WERI-Rb-1 (cell line): ENCODE results near the gene TP73.

Experiments used
- DNase-seq: peaks from one replicate; pipeline ENCODE4 v3.0.0-alpha.2; 2020
- H3K27ac ChIP-seq: fragments of 250-450 bp; sonication (Bioruptor Pico); 2 replicates; pipeline ENCODE4 v1.5.1; 2020; ENCODE audit warnings: mild to moderate bottlenecking, moderate library complexity
- H3K27me3 ChIP-seq: fragments of 250-450 bp; sonication (Bioruptor Pico); 2 replicates; pipeline ENCODE4 v1.5.1; 2021; ENCODE audit warnings: mild to moderate bottlenecking, low read depth, moderate library complexity; ENCODE audit not compliant: insufficient read depth, severe bottlenecking
- H3K36me3 ChIP-seq: fragments of 250-450 bp; sonication (Bioruptor Pico); 2 replicates; pipeline ENCODE4 v1.5.1; 2020; ENCODE audit warnings: mild to moderate bottlenecking, moderate library complexity
- H3K4me3 ChIP-seq: 2 replicates; pipeline ENCODE4 v1.5.1; 2011; ENCODE audit warnings: low read depth, mild to moderate bottlenecking, control low read depth, low read length
- H3K9me3 ChIP-seq: fragments of 250-450 bp; sonication (Bioruptor Pico); 2 replicates; pipeline ENCODE4 v1.5.1; 2021; ENCODE audit warnings: mild to moderate bottlenecking, moderate library complexity; ENCODE audit not compliant: severe bottlenecking
- TF ChIP-seq, protein P1 (sequence below): IDR thresholded peaks from 2 replicates; pipeline ENCODE4 v1.5.1; 2011; ENCODE audit warnings: low read depth, mild to moderate bottlenecking, control low read depth, inconsistent platforms, low read length

Gene TP73

DNA sequence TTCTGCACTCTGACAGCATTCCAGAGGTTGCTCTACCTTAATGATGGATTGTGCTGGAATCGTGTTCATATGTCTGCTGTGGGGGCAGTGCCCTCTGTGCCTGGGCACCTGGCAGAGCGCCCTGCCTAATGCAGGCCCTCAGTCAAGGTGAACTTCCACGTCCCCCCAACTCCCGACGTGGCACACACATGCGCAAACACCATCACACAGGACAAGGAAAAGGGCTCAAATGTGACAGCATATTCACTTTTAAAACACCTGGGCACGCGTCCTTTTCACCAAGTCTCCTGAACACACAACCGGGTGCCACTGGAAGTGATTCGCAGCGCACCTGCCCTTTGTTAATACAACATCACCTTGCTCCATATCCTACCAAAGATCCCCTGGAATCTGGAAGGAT lies 15.8 kb upstream of the TP73 start:
- peaks cover 70% of the 10 kb centered on the region for H3K36me3 ChIP-seq
- TF ChIP-seq, protein P1, sequence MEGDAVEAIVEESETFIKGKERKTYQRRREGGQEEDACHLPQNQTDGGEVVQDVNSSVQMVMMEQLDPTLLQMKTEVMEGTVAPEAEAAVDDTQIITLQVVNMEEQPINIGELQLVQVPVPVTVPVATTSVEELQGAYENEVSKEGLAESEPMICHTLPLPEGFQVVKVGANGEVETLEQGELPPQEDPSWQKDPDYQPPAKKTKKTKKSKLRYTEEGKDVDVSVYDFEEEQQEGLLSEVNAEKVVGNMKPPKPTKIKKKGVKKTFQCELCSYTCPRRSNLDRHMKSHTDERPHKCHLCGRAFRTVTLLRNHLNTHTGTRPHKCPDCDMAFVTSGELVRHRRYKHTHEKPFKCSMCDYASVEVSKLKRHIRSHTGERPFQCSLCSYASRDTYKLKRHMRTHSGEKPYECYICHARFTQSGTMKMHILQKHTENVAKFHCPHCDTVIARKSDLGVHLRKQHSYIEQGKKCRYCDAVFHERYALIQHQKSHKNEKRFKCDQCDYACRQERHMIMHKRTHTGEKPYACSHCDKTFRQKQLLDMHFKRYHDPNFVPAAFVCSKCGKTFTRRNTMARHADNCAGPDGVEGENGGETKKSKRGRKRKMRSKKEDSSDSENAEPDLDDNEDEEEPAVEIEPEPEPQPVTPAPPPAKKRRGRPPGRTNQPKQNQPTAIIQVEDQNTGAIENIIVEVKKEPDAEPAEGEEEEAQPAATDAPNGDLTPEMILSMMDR = no peak

GRCh38 chr1:3638027-3638426 lies 14.3 kb upstream of the TP73 start:
- TF ChIP-seq, protein P1 = no peak
- Histone ChIP-seq H3K27ac (no peak overlapping the region), H3K4me3 (no peak overlapping the region), H3K36me3 (peaks cover 58% of the 10 kb centered on the region), H3K9me3 (no peaks in the 10 kb centered on the region), H3K27me3 (no peaks in the 10 kb centered on the region)
- DNase-seq = no peak

More for the DNA sequence above, 15.8 kb upstream of the TP73 start:
- no peaks in the 10 kb centered on the region for H3K9me3 ChIP-seq
- DNase-seq = no peak
- no peak overlapping the region for H3K27ac ChIP-seq
- no peaks in the 10 kb centered on the region for H3K27me3 ChIP-seq
- H3K4me3 ChIP-seq = no peak overlapping the region

DNA sequence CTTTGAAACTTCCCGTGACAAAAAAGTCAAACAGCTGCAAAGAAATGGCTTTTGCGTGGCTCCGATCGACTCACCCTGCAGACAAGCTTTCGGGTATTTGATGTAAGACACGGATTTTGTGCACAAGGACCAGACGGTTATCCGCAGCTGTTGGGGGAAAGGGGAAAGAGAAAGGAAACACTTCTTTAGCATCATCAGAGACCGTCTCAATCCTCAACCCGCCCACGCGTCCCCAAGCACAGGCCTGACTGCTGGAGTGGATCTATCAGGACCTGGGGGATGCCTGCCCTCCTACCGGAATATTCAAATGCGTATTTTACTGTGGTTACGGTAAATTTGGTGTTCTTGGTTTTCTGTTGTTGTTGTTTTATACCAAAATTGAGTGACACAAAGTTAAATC lies 13.6 kb upstream of the TP73 start:
- H3K9me3 ChIP-seq = no peaks in the 10 kb centered on the region
- peaks cover 53% of the 10 kb centered on the region for H3K36me3 ChIP-seq
- no peak overlapping the region for H3K27ac ChIP-seq
- no peaks in the 10 kb centered on the region for H3K27me3 ChIP-seq
- H3K4me3 ChIP-seq = no peak overlapping the region
- TF ChIP-seq, protein P1 = no peak
- DNase-seq = no peak

DNA sequence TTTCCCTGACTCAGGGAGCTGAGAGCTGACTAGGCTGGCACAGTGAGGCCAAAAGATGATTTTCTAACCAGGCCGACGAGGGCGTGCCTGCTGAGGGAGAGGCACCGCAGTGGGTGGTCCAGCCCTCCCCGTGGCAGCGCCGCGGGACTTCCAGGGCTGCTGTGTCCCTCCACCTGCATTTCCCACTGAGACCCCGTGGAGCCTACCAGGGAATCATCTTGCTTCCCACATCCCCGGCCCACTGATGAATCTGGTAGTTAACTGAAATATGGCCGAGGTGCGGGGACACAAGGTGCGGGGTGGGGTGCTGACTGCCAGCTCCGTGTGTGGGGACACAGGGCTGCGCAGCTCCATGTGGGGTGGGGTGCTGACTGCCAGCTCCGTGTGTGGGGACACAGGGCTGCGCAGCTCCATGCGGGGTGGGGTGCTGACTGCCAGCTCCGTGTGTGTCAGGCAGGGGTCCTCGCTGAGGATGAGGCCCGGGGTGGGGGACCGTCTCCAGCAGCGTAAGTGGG lies 12.9 kb upstream of the TP73 start:
- peaks cover 47% of the 10 kb centered on the region for H3K36me3 ChIP-seq
- DNase-seq = no peak
- TF ChIP-seq, protein P1 = no peak

GRCh38 chr1:3640121-3640837 lies 12.0 kb upstream of the TP73 start:
- Histone ChIP-seq H3K4me3 (no peak overlapping the region), H3K27me3 (no peaks in the 10 kb centered on the region), H3K36me3 (peaks cover 45% of the 10 kb centered on the region), H3K27ac (no peak overlapping the region), H3K9me3 (no peaks in the 10 kb centered on the region)
- TF ChIP-seq, protein P1 = no peak
- no peak for DNase-seq

More for the DNA sequence above, 12.9 kb upstream of the TP73 start:
- Histone ChIP-seq H3K27ac (no peak overlapping the region), H3K9me3 (no peaks in the 10 kb centered on the region), H3K4me3 (no peak overlapping the region), H3K27me3 (no peaks in the 10 kb centered on the region)
